ENCODE measurements around the gene EWSR1.

EWSR1 gene

GRCh38 chr22:29331213-29331612 is 63.1 kb downstream of the EWSR1 start:
- no peaks in the 10 kb centered on the region for H3K4me1 ChIP-seq (ENCODE audit: control insufficient read depth, insufficient read depth, low read length)
- H3K4me3 ChIP-seq (ENCODE audit: low read depth, low read length): no peak overlapping the region
- no peaks in the 10 kb centered on the region for H3K9me3 ChIP-seq (ENCODE audit: control insufficient read depth, insufficient read depth, low read length)
- no peaks in the 10 kb centered on the region for H3K27me3 ChIP-seq (ENCODE audit: control insufficient read depth, insufficient read depth, low read length)
- no peak overlapping the region for H3K9ac ChIP-seq (ENCODE audit: low read depth, low read length)
- H3K36me3 ChIP-seq (ENCODE audit: control insufficient read depth, insufficient read depth, low read length): peaks cover 67% of the 10 kb centered on the region

DNA sequence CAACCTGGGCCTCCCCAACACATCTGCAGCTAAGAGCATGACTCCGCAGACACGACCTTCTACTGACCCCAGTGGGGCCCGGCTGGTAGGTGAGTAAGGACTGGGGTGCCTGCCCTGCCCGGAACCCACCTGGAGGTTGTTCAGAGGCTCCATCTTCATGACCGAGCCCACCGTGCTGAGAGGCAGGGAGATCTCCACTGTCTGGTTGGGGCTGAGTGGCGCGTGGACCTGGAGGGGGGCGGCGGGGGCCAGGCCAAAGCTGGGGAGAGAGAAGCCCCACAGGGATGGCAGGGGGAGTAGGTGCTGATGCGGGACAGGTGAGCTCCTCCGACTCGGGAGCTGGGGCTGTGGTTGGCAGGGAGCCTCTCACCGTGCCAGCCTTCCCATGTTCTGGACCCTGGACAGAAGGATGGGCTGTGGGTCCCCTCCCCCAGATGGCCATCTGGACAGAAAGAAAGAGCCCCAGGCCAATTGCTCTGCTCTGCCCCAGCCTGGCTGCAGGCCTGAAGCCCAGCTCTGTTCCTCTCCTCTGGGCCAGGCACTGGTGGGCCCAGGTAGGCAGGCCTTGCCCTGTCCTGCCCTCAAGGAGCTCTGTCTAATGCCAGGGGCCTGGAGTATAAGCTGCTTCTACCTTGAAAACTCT is 63.7 kb downstream of the EWSR1 start:
- Histone ChIP-seq H3K4me1 (ENCODE audit: control insufficient read depth, insufficient read depth, low read length) (no peaks in the 10 kb centered on the region), H3K4me3 (ENCODE audit: low read depth, low read length) (no peak overlapping the region), H3K36me3 (ENCODE audit: control insufficient read depth, insufficient read depth, low read length) (peaks cover 62% of the 10 kb centered on the region), H3K9ac (ENCODE audit: low read depth, low read length) (no peak overlapping the region), H3K9me3 (ENCODE audit: control insufficient read depth, insufficient read depth, low read length) (no peaks in the 10 kb centered on the region), H3K27me3 (ENCODE audit: control insufficient read depth, insufficient read depth, low read length) (no peaks in the 10 kb centered on the region)

GRCh38 chr22:29332886-29333496 is 64.9 kb downstream of the EWSR1 start:
- no peaks in the 10 kb centered on the region for H3K4me1 ChIP-seq (ENCODE audit: control insufficient read depth, insufficient read depth, low read length)
- H3K27me3 ChIP-seq (ENCODE audit: control insufficient read depth, insufficient read depth, low read length): no peaks in the 10 kb centered on the region
- no peaks in the 10 kb centered on the region for H3K9me3 ChIP-seq (ENCODE audit: control insufficient read depth, insufficient read depth, low read length)
- no peak overlapping the region for H3K4me3 ChIP-seq (ENCODE audit: low read depth, low read length)
- H3K9ac ChIP-seq (ENCODE audit: low read depth, low read length): no peak overlapping the region
- H3K36me3 ChIP-seq (ENCODE audit: control insufficient read depth, insufficient read depth, low read length): peaks cover 63% of the 10 kb centered on the region

- H3K27me3 ChIP-seq (ENCODE audit: control insufficient read depth, insufficient read depth, low read length): no peaks in the 10 kb centered on the region
- no peaks in the 10 kb centered on the region for H3K4me1 ChIP-seq (ENCODE audit: control insufficient read depth, insufficient read depth, low read length)
- no peak overlapping the region for H3K9ac ChIP-seq (ENCODE audit: low read depth, low read length)
- H3K4me3 ChIP-seq (ENCODE audit: low read depth, low read length): no peak overlapping the region
- H3K36me3 ChIP-seq (ENCODE audit: control insufficient read depth, insufficient read depth, low read length): peaks cover 61% of the 10 kb centered on the region
- H3K9me3 ChIP-seq (ENCODE audit: control insufficient read depth, insufficient read depth, low read length): no peaks in the 10 kb centered on the region
Measured at GRCh38 chr22:29334148-29334547, 66.1 kb downstream of the EWSR1 start.

- H3K36me3 ChIP-seq (ENCODE audit: control insufficient read depth, insufficient read depth, low read length): peaks cover 61% of the 10 kb centered on the region
Measured at GRCh38 chr22:29334696-29335344, 66.8 kb downstream of the EWSR1 start.

DNA sequence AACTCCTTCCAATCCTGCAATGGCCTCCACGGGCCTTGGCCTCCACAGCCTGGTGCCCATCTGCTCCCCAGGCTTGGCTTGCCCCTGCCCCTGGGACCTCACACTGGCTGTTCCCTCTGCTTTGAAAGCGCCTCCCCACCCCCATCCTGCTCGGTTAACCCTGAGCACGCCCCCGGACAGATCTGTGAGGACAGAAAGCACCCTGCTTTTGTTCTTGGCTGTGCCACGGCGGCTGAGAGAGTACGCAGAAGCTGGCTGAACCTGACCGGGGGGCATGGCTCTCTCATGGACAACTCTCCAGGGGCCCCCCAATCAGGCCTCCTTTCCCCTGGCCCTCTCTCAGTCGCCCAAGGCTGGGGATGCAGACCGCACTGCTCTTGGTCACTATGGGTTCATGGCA is 67.6 kb downstream of the EWSR1 start:
- no peaks in the 10 kb centered on the region for H3K4me1 ChIP-seq (ENCODE audit: control insufficient read depth, insufficient read depth, low read length)
- no peak overlapping the region for H3K4me3 ChIP-seq (ENCODE audit: low read depth, low read length)
- H3K9me3 ChIP-seq (ENCODE audit: control insufficient read depth, insufficient read depth, low read length): no peaks in the 10 kb centered on the region
- no peak overlapping the region for H3K9ac ChIP-seq (ENCODE audit: low read depth, low read length)
- no peaks in the 10 kb centered on the region for H3K27me3 ChIP-seq (ENCODE audit: control insufficient read depth, insufficient read depth, low read length)
- H3K36me3 ChIP-seq (ENCODE audit: control insufficient read depth, insufficient read depth, low read length): peaks cover 63% of the 10 kb centered on the region

More at GRCh38 chr22:29334696-29335344, 66.8 kb downstream of the EWSR1 start:
- Histone ChIP-seq H3K9ac (ENCODE audit: low read depth, low read length) (no peak overlapping the region), H3K4me3 (ENCODE audit: low read depth, low read length) (no peak overlapping the region), H3K27me3 (ENCODE audit: control insufficient read depth, insufficient read depth, low read length) (no peaks in the 10 kb centered on the region), H3K9me3 (ENCODE audit: control insufficient read depth, insufficient read depth, low read length) (no peaks in the 10 kb centered on the region), H3K4me1 (ENCODE audit: control insufficient read depth, insufficient read depth, low read length) (no peaks in the 10 kb centered on the region)

- peaks cover 69% of the 10 kb centered on the region for H3K36me3 ChIP-seq (ENCODE audit: control insufficient read depth, insufficient read depth, low read length)
Measured at GRCh38 chr22:29336751-29337490, 68.9 kb downstream of the EWSR1 start.

DNA sequence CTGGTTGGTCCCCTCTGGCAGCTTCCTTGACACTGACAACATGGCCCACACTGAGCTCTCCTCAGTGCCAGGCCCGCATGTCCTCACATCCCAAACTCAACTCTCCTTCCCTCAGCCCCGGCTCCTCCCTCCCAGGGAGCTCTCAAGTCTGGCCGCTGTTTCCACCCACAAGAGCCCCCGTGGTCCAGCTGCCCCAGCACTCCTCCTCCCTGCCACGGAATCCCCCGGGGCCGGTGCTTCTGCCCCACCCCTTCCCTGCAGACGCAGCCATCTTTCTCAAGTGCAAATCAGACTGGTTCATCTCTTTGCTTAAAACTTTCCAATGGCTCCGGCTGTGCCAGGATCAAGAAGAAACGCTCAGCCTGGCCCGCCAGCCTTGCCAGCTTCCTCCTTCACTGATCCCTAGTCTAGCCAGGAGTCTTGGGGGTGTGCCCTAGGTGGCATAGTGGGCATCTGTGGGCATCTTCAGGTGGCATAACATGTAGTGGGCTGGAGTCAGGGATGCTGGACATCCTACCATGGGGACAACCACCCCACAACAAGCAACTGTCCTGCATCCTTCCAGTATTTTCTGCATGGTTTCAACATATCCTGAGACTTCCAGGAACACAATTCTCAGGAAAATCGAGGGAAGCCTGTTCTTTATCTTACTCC is 69.7 kb downstream of the EWSR1 start:
- no peak overlapping the region for H3K4me3 ChIP-seq (ENCODE audit: low read depth, low read length)
- H3K27me3 ChIP-seq (ENCODE audit: control insufficient read depth, insufficient read depth, low read length): no peaks in the 10 kb centered on the region
- no peaks in the 10 kb centered on the region for H3K4me1 ChIP-seq (ENCODE audit: control insufficient read depth, insufficient read depth, low read length)
- H3K9ac ChIP-seq (ENCODE audit: low read depth, low read length): no peak overlapping the region
- peaks cover 69% of the 10 kb centered on the region for H3K36me3 ChIP-seq (ENCODE audit: control insufficient read depth, insufficient read depth, low read length)
- H3K9me3 ChIP-seq (ENCODE audit: control insufficient read depth, insufficient read depth, low read length): no peaks in the 10 kb centered on the region

More at GRCh38 chr22:29336751-29337490, 68.9 kb downstream of the EWSR1 start:
- no peak overlapping the region for H3K4me3 ChIP-seq (ENCODE audit: low read depth, low read length)
- no peaks in the 10 kb centered on the region for H3K27me3 ChIP-seq (ENCODE audit: control insufficient read depth, insufficient read depth, low read length)
- no peak overlapping the region for H3K9ac ChIP-seq (ENCODE audit: low read depth, low read length)
- H3K4me1 ChIP-seq (ENCODE audit: control insufficient read depth, insufficient read depth, low read length): no peaks in the 10 kb centered on the region
- H3K9me3 ChIP-seq (ENCODE audit: control insufficient read depth, insufficient read depth, low read length): no peaks in the 10 kb centered on the region

DNA sequence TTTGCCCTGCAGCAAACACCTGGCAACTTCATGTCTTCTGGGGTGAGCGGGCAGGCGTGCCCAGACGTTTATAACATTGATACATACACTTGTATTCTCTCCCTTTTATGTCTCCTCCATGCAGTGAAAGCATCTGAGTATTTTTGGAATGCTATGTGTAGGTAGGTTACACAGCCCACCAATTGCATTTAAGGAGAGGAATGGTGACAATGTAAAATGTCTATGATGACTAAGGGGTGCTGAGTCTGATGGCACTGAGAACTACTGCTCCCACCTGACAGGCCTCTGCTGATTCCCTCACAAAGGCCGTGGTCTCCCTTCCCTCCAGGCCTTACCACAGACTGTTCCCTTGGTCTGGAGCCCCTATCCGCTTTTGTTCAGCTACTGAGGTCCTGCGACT is 70.3 kb downstream of the EWSR1 start:
- Histone ChIP-seq H3K9ac (ENCODE audit: low read depth, low read length) (no peak overlapping the region), H3K9me3 (ENCODE audit: control insufficient read depth, insufficient read depth, low read length) (no peaks in the 10 kb centered on the region), H3K4me3 (ENCODE audit: low read depth, low read length) (no peak overlapping the region), H3K36me3 (ENCODE audit: control insufficient read depth, insufficient read depth, low read length) (peaks cover 69% of the 10 kb centered on the region), H3K4me1 (ENCODE audit: control insufficient read depth, insufficient read depth, low read length) (no peaks in the 10 kb centered on the region), H3K27me3 (ENCODE audit: control insufficient read depth, insufficient read depth, low read length) (no peaks in the 10 kb centered on the region)

DNA sequence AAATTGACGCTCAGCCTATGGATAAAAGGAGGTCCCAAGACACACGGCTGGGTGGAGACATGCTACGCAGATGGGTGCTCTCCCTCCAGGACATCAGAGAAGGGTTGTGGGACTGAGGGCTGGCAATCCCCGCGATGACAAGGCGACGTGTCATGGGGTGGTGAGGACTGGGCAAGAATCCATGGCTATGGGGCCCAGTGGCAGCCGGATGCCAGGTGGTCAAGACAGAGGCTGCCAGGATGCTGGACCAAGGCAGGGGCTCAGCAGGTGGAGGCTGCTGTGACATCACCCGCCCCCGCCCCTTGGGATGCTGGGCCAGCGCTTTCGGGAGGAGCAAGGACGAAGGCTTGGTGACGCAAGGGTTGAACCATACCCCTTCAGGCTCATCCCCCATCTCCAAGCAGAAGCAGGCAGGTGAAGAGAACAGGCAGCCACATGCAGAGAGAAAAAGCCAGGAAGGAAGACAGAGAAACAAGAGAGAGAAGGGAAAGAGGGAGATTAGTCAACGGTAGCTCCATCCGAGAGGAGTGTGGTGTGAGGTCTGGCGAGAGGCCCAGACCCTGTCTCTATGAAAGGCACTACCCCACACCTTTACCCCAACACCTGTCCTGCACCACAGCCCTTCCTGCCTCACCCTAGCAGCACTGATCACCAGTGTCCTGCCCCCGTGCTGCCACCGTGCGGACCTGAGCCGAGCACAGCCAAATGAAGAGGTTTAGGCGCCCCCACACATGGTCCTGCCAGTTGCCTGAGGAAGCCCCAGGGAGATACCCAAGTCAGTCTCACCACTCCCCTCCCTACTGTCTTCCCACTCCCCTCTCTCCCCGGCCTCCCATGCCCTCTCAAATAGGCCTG is 71.5 kb downstream of the EWSR1 start:
- Histone ChIP-seq H3K9ac (ENCODE audit: low read depth, low read length) (no peak overlapping the region), H3K4me3 (ENCODE audit: low read depth, low read length) (no peak overlapping the region), H3K4me1 (ENCODE audit: control insufficient read depth, insufficient read depth, low read length) (no peaks in the 10 kb centered on the region), H3K27me3 (ENCODE audit: control insufficient read depth, insufficient read depth, low read length) (no peaks in the 10 kb centered on the region), H3K36me3 (ENCODE audit: control insufficient read depth, insufficient read depth, low read length) (peaks cover 69% of the 10 kb centered on the region), H3K9me3 (ENCODE audit: control insufficient read depth, insufficient read depth, low read length) (no peaks in the 10 kb centered on the region)

DNA sequence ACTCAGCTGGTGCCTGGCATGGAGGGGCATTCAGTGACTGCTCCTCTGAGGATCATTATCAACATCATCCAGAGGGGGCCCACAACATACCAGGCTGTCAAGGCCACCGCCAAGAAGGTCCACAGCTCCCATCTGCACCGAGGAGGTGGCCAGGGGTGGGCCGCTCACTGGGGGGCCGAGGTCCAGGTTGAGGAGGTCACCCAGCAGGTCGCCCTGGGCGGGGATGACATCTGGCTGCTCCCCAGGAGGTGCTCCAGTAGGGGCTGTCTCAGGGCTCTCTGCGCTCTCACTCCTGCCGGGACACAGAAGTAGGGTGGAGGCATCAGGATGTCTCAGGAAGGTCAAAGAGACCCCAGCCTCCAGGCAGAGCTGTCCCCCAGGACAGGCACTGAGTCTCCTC is 72.5 kb downstream of the EWSR1 start:
- H3K9ac ChIP-seq (ENCODE audit: low read depth, low read length): no peak overlapping the region
- H3K9me3 ChIP-seq (ENCODE audit: control insufficient read depth, insufficient read depth, low read length): no peaks in the 10 kb centered on the region
- H3K4me3 ChIP-seq (ENCODE audit: low read depth, low read length): no peak overlapping the region
- no peaks in the 10 kb centered on the region for H3K4me1 ChIP-seq (ENCODE audit: control insufficient read depth, insufficient read depth, low read length)
- no peaks in the 10 kb centered on the region for H3K27me3 ChIP-seq (ENCODE audit: control insufficient read depth, insufficient read depth, low read length)
- peaks cover 66% of the 10 kb centered on the region for H3K36me3 ChIP-seq (ENCODE audit: control insufficient read depth, insufficient read depth, low read length)
